ENCODE results near the gene TLX1. TPM values are rescaled to one million over a fixed set of nuclear protein-coding genes. Genes with fewer than 3 reads are reported as not detected.

TLX1 gene
- total RNA-seq, 4 donors from 2014 or later: not detected

DNA sequence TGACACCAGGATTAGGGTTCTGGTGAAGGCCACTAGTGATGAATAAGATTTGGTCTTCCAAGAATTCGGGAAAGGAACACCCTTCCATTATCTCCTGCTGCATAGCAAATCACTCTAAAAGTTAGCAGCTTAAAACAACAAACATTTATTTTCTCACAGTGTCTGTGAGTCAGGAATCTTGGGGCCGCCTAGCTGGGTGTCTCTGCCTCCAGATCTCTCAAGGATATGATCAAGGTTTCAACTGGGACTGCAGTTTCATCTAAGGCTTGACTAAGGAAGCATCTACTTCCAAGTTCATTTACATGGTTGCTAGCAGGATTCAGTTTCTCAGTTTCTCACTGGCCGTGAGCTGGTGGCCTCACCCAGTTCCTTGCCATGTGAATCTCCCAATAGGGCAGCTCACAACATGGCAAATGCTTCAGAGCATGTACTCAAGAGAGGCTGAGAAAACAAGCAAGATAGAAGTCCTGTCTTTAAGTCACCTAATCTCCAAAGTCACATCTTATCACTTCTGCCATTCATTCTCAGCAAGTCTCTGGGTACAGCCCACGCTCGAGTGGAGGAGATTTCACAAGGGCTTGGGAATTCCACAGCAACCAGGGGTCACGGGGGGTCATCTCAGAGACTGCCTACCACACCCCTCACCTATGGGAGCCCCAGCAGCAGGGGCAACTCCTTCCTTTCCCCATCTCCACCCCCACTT is 26.8 kb downstream of the TLX1 start:
- Histone ChIP-seq H3K36me3 (no peaks in the 10 kb centered on the region), H3K27ac (no peak overlapping the region), H3K27me3 (no peaks in the 10 kb centered on the region), H3K4me1 (no peaks in the 10 kb centered on the region), H3K9me3 (no peaks in the 10 kb centered on the region), H3K4me3 (replicated peaks in 1 of 3) (no peak overlapping the region)
- intact Hi-C loops (cut with DNase I): no loop called here
- 34 to 40% methylated on average over 6 of the region's 6 CpGs for WGBS, 2 donors
- no peak for DNase-seq
- TF ChIP-seq POLR2A (IDR thresholded peaks at IDR 0.05): no peak
- TF ChIP-seq, protein P1, sequence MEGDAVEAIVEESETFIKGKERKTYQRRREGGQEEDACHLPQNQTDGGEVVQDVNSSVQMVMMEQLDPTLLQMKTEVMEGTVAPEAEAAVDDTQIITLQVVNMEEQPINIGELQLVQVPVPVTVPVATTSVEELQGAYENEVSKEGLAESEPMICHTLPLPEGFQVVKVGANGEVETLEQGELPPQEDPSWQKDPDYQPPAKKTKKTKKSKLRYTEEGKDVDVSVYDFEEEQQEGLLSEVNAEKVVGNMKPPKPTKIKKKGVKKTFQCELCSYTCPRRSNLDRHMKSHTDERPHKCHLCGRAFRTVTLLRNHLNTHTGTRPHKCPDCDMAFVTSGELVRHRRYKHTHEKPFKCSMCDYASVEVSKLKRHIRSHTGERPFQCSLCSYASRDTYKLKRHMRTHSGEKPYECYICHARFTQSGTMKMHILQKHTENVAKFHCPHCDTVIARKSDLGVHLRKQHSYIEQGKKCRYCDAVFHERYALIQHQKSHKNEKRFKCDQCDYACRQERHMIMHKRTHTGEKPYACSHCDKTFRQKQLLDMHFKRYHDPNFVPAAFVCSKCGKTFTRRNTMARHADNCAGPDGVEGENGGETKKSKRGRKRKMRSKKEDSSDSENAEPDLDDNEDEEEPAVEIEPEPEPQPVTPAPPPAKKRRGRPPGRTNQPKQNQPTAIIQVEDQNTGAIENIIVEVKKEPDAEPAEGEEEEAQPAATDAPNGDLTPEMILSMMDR (IDR thresholded peaks at IDR 0.05): no peak

DNA sequence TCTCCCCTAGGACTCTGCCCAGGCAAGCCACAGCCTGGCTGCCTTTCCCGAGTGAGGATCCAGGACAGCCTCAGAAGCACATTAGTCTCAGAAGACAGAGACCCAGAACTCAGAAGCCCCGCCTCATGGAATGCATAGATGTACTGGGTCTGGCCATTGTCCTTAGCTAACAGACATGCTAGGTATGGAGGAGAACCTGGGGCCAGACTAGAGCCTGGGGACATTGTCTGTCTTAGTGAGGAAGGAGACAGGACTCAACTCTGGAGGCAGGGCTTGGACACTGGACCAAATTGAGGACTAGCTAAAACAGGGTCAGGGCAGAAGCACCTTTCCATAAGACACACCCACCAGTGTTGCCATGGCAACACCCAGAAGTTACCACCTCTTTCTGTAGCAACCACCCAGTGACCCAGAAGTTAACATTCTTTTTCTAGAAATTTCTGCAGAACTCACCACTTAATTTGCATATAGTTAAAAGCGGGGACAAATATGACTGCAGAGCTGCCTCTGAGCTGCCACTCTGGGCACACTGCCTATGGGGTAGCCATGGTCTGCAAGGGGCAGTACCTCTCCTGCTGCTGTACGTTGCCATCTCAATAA is 27.5 kb downstream of the TLX1 start:
- H3K27ac ChIP-seq: no peak overlapping the region
- H3K9me3 ChIP-seq: no peaks in the 10 kb centered on the region
- H3K4me3 ChIP-seq (replicated peaks in 1 of 3): no peak overlapping the region
- TF ChIP-seq POLR2A (IDR thresholded peaks at IDR 0.05): no peak
- TF ChIP-seq, protein P1 (IDR thresholded peaks at IDR 0.05): no peak
- intact Hi-C loops (cut with DNase I): no loop called here
- H3K27me3 ChIP-seq: no peaks in the 10 kb centered on the region
- no peaks in the 10 kb centered on the region for H3K36me3 ChIP-seq
- H3K4me1 ChIP-seq: no peaks in the 10 kb centered on the region
- 48 to 62% methylated on average over 3 to 4 of the region's 4 CpGs for WGBS, 2 donors
- no peak for DNase-seq

DNA sequence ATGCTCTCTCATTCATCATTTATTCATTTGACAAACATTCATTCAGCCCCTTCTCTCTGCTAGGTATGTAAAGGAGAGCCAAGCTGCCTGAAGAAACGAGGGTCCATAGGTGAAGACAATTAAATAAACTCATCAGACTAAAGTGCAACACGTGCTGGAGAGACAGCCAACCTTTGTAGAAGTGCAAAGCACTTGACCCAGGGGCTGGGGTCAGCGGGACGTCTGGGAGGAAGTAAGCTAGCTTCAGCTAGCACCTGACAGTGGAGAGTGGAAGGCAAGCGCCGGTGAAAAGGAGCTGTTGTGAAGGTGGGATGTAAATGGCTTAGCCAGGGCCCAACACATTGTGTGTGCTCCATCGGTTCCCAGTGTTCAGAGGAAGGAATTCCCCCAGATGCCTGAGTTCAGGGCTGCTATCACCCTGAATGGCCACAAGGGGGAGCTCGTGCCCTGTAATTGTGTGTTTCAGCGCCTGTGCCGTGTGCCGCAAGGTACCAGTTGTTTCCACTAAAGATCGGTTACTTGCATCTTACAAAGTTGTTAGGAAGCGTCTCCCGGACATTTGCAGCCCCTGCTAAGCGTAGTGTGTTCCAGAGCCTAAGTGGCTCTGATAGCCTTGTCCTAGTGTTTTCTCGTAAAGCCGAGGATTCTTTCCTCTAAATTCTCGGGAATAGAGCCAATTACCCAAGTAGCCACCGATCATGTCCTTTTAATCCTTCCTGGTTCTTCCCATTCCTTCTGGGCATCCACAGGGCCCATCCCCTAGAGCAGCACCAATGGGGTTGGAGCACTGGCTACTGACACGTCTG is 30.6 kb downstream of the TLX1 start:
- TF ChIP-seq, protein P1 (IDR thresholded peaks at IDR 0.05): peak; percentile 79 to 94 (median 86)
- no peak for TF ChIP-seq POLR2A (IDR thresholded peaks at IDR 0.05)
- H3K27me3 ChIP-seq: peaks cover 4% of the 10 kb centered on the region
- no peaks in the 10 kb centered on the region for H3K36me3 ChIP-seq
- H3K27ac ChIP-seq: no peak overlapping the region
- H3K4me1 ChIP-seq: no peaks in the 10 kb centered on the region
- intact Hi-C loops (cut with DNase I): no loop called here
- no peaks in the 10 kb centered on the region for H3K9me3 ChIP-seq
- no peak overlapping the region for H3K4me3 ChIP-seq (replicated peaks in 1 of 3)
- whole genome bisulfite sequencing, 2 donors: 2 to 5% methylated on average over 19 to 20 of the region's 20 CpGs
- peak; percentile 50 to 74 for DNase-seq

DNA sequence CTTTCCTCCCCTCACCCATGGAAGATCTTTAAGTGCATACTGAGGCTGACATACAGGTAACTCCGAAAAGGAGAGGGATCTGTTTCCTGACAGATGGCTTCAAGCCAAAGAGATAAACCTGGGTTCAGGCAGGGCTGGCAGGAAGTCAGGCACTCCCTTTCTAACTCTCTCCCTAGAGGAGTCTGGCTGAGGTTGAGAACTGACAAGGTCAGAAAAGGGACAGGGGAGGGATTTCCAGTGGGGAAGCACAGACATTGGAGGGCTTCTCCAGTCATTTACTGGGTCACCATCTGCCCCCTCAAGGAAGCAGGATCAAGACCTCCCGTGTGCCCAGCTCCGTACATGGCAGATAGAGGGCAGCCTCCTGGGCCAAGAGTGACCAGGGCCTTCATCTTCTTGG is 31.6 kb downstream of the TLX1 start:
- peaks cover 4% of the 10 kb centered on the region for H3K27me3 ChIP-seq
- H3K4me3 ChIP-seq (replicated peaks in 1 of 3): no peak overlapping the region
- no peaks in the 10 kb centered on the region for H3K9me3 ChIP-seq
- no peaks in the 10 kb centered on the region for H3K4me1 ChIP-seq
- TF ChIP-seq, protein P1 (IDR thresholded peaks at IDR 0.05): no peak
- TF ChIP-seq POLR2A (IDR thresholded peaks at IDR 0.05): no peak
- no peak for DNase-seq
- H3K36me3 ChIP-seq: no peaks in the 10 kb centered on the region
- 45 to 60% methylated on average over 3 of the region's 3 CpGs for WGBS, 2 donors
- intact Hi-C loops (cut with DNase I): no loop called here
- H3K27ac ChIP-seq: no peak overlapping the region

DNA sequence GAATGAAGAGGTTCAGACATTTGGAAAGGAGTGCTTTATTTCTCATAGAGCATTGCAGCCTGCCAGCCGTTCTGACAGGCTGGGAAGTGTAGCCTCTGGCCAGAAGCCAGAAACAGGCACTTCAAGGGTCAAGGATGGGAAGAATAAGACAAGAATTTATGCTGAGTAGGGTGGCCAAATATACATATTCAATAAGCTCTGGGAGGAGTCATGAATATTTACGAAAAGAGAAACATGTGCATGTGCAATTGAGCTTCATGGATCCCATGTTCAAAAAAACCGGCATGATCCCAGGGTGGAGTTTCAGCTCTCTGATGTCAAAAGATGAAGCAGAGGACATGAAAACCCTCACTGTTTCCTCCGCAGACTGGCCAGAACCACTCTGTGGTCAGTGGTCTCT is 32.9 kb downstream of the TLX1 start:
- intact Hi-C loops (cut with DNase I): no loop called here
- H3K4me1 ChIP-seq: no peaks in the 10 kb centered on the region
- no peak overlapping the region for H3K4me3 ChIP-seq (replicated peaks in 1 of 3)
- 57 to 61% methylated on average over 4 of the region's 4 CpGs for WGBS, 2 donors
- H3K36me3 ChIP-seq: no peaks in the 10 kb centered on the region
- TF ChIP-seq, protein P1 (IDR thresholded peaks at IDR 0.05): no peak
- no peak for TF ChIP-seq POLR2A (IDR thresholded peaks at IDR 0.05)
- DNase-seq: no peak
- no peak overlapping the region for H3K27ac ChIP-seq
- H3K27me3 ChIP-seq: peaks cover 4% of the 10 kb centered on the region
- no peaks in the 10 kb centered on the region for H3K9me3 ChIP-seq
